NCI-H2107 treated with DMSO at 0.1 percent for 48 hours (cell line): ENCODE measurements around the gene RUVBL2.

Source experiments
- DNase-seq: peaks from one replicate; lab custom pipeline; 2025; ENCODE audit not compliant: unreplicated experiment; lab: John Stamatoyannopoulos, UW

RUVBL2 gene

GRCh38 chr19:48987323-48987722, 6.4 kb upstream of the RUVBL2 start:
- no peak for DNase-seq

GRCh38 chr19:48988286-48988685, 5.4 kb upstream of the RUVBL2 start:
- DNase-seq, result no peak

GRCh38 chr19:48988860-48989259, 4.8 kb upstream of the RUVBL2 start:
- no peak for DNase-seq

GRCh38 chr19:48989701-48990291, 3.9 kb upstream of the RUVBL2 start:
- no peak for DNase-seq

- no peak for DNase-seq
Measured at GRCh38 chr19:48990400-48990799, 3.3 kb upstream of the RUVBL2 start.

- DNase-seq, result no peak
Measured at GRCh38 chr19:48991011-48991609, 2.6 kb upstream of the RUVBL2 start.

- DNase-seq, result peak; percentile 3
Measured at GRCh38 chr19:48991873-48992580, 1.7 kb upstream of the RUVBL2 start.

GRCh38 chr19:48992581-48993174, 1.0 kb upstream of the RUVBL2 start:
- peak; percentile 21 for DNase-seq

- DNase-seq, result no peak
Measured at GRCh38 chr19:48994035-48994386, 324 bp downstream of the RUVBL2 start.

GRCh38 chr19:48997972-48998371, 4.3 kb downstream of the RUVBL2 start:
- DNase-seq, result peak; percentile 84

- DNase-seq, result no peak
Measured at GRCh38 chr19:48999481-49000325, 6.0 kb downstream of the RUVBL2 start.

GRCh38 chr19:49004133-49004532, 10.4 kb downstream of the RUVBL2 start:
- no peak for DNase-seq

- DNase-seq, result no peak
Measured at GRCh38 chr19:49004964-49005614, 11.4 kb downstream of the RUVBL2 start.

GRCh38 chr19:49006905-49007304, 13.2 kb downstream of the RUVBL2 start:
- DNase-seq, result no peak

GRCh38 chr19:49009828-49010227, 16.1 kb downstream of the RUVBL2 start:
- DNase-seq, result no peak

GRCh38 chr19:49010453-49010852, 16.8 kb downstream of the RUVBL2 start:
- no peak for DNase-seq

GRCh38 chr19:49011194-49011593, 17.5 kb downstream of the RUVBL2 start:
- no peak for DNase-seq

- DNase-seq, result no peak
Measured at GRCh38 chr19:49014123-49014869, 20.6 kb downstream of the RUVBL2 start.

GRCh38 chr19:49014870-49015255, 21.2 kb downstream of the RUVBL2 start:
- DNase-seq, result no peak
